Measurements from ENCODE around the gene SLC35E3.

DNA sequence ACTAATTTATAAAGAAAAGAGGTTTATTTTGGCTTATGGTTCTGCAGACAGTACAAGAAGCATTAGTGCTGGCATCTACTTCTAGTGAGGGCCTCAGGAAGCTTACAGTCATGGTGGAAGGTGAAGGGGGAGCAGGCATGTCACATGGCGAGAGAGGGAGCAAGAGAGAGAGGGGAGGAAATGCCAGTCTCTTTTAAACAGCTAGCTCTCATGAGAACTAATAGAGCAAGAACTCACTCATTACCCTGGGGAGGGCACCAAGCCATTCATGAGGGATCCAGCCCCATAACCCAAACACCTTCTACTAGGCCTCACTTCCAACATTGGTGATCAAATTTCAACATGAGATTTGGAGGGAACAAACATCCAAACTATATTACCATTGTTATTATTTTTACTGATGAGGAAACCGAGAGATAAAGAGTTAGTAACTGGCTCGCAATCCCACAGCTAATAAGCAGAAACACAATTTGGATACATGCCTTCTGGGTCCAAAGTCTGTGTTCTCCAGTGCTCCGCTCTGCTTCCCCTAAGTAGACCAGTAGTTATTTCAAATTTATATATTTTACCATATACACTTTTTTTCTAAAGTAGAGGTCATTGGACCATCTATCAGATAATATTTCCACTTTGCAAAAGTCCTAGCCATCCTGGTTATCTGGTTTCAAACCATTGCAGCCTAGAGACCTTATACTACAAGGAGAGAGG, 9.7 kb downstream of the SLC35E3 start:
- TF ChIP-seq SP1 (IDR thresholded peaks at IDR 0.05) (no peak), ELF4 (IDR thresholded peaks at IDR 0.05) (no peak), TARDBP (IDR thresholded peaks at IDR 0.05) (no peak), NFRKB (IDR thresholded peaks at IDR 0.05) (no peak), FOXM1 (IDR thresholded peaks at IDR 0.05; ENCODE audit: borderline replicate concordance) (no peak), ARNT (IDR thresholded peaks at IDR 0.05) (no peak)

All from HEK293T (cell line).